Nephron (organoid): ENCODE results near the gene TGFB2.

Source experiments
- H3K27ac Mint-ChIP-seq, 3 experiments: 2 replicates each; pipeline ENCODE4 v1.8.0; 2020; ENCODE audit warnings: mixed read lengths in 3 of 3, mild to moderate bottlenecking in 2 of 3, moderate library complexity in 1 of 3
- H3K27me3 Mint-ChIP-seq: 2 replicates; pipeline ENCODE4 v1.8.0; 2021; ENCODE audit warnings: low read depth, mild to moderate bottlenecking, moderate library complexity, mixed read lengths
- H3K36me3 Mint-ChIP-seq: 2 replicates; pipeline ENCODE4 v1.8.0; 2020; ENCODE audit warnings: low read depth, mixed read lengths
- H3K4me1 Mint-ChIP-seq: 2 replicates; pipeline ENCODE4 v1.8.0; 2020; ENCODE audit warnings: mixed read lengths
- H3K4me3 Mint-ChIP-seq, 3 experiments: 2 replicates each; pipeline ENCODE4 v1.8.0; 2020; ENCODE audit warnings: mild to moderate bottlenecking in 3 of 3, mixed read lengths in 3 of 3, moderate library complexity in 2 of 3
- H3K9me3 Mint-ChIP-seq: 2 replicates; pipeline ENCODE4 v1.8.0; 2020; ENCODE audit warnings: mixed read lengths
- CTCF ChIP-seq, 3 experiments: fragments of 200-600 bp; sonication (generic); IDR thresholded peaks; one replicate each; pipeline ENCODE4 v1.5.0; 2021; ENCODE audit warnings: antibody characterized with exemption in 3 of 3; ENCODE audit not compliant: unreplicated experiment in 3 of 3

TGFB2 gene

GRCh38 chr1:218459450-218459849 is 114.3 kb downstream of the TGFB2 start:
- peak overlapping the region; percentile 92 to 97 (median 96) for H3K27ac Mint-ChIP-seq
- no peak overlapping the region for H3K4me3 Mint-ChIP-seq
- H3K27me3 Mint-ChIP-seq, result no peaks in the 10 kb centered on the region
- peaks cover 57% of the 10 kb centered on the region for H3K4me1 Mint-ChIP-seq
- no peak for TF ChIP-seq CTCF (IDR thresholded peaks at IDR 0.05; ENCODE audit: unreplicated experiment in 3 of 3)
- no peaks in the 10 kb centered on the region for H3K36me3 Mint-ChIP-seq
- H3K9me3 Mint-ChIP-seq, result peaks cover 4% of the 10 kb centered on the region

- peaks cover 57% of the 10 kb centered on the region for H3K4me1 Mint-ChIP-seq
- H3K27ac Mint-ChIP-seq, result peak overlapping the region; percentile 92 to 97 (median 96)
- H3K36me3 Mint-ChIP-seq, result no peaks in the 10 kb centered on the region
- H3K4me3 Mint-ChIP-seq, result peak overlapping the region in 2 of 3 experiments; percentile 57 to 62
- TF ChIP-seq CTCF (IDR thresholded peaks at IDR 0.05; ENCODE audit: unreplicated experiment in 3 of 3), result no peak
- peaks cover 4% of the 10 kb centered on the region for H3K9me3 Mint-ChIP-seq
- H3K27me3 Mint-ChIP-seq, result no peaks in the 10 kb centered on the region
Observed at GRCh38 chr1:218459878-218460711, 115.0 kb downstream of the TGFB2 start.

- Mint-ChIP-seq H3K27me3 (no peaks in the 10 kb centered on the region), H3K36me3 (no peaks in the 10 kb centered on the region), H3K9me3 (peaks cover 4% of the 10 kb centered on the region), H3K27ac (peak overlapping the region in 2 of 3 experiments; percentile 96 to 97), H3K4me3 (no peak overlapping the region), H3K4me1 (peaks cover 63% of the 10 kb centered on the region)
- TF ChIP-seq CTCF (IDR thresholded peaks at IDR 0.05; ENCODE audit: unreplicated experiment in 3 of 3), result no peak
Observed at GRCh38 chr1:218461351-218461750, 116.2 kb downstream of the TGFB2 start.

- Mint-ChIP-seq H3K4me1 (peaks cover 71% of the 10 kb centered on the region), H3K4me3 (no peak overlapping the region), H3K36me3 (no peaks in the 10 kb centered on the region), H3K9me3 (peaks cover 4% of the 10 kb centered on the region), H3K27ac (peak overlapping the region in 2 of 3 experiments; percentile 70 to 96), H3K27me3 (no peaks in the 10 kb centered on the region)
- TF ChIP-seq CTCF (IDR thresholded peaks at IDR 0.05; ENCODE audit: unreplicated experiment in 3 of 3), result no peak
Observed at GRCh38 chr1:218462116-218462515, 117.0 kb downstream of the TGFB2 start.

- Mint-ChIP-seq H3K27me3 (no peaks in the 10 kb centered on the region), H3K4me3 (peak overlapping the region in 1 of 3 experiments; percentile 35), H3K36me3 (no peaks in the 10 kb centered on the region), H3K4me1 (peaks cover 74% of the 10 kb centered on the region), H3K27ac (peak overlapping the region; percentile 70 to 96 (median 73)), H3K9me3 (peaks cover 1% of the 10 kb centered on the region)
- TF ChIP-seq CTCF (IDR thresholded peaks at IDR 0.05; ENCODE audit: unreplicated experiment in 3 of 3), result no peak
Observed at GRCh38 chr1:218462587-218462986, 117.5 kb downstream of the TGFB2 start.
